HG03521 (cell line): Measurements from ENCODE around the gene KDM2A.
"Not testable (repeated sequence)": the region's sequence is repeated elsewhere in the genome, so short reads cannot be mapped to it uniquely, and the experiment has no call there.

Source experiments
- ATAC-seq: cut with Tn5 transposase; IDR thresholded peaks from one replicate; pipeline ENCODE4 v1.9.1; 2021; ENCODE audit warnings: mild to moderate bottlenecking, moderate library complexity; ENCODE audit not compliant: unreplicated experiment

Gene KDM2A

GRCh38 chr11:67167091-67167490 lies 48.0 kb downstream of the KDM2A start:
- ATAC-seq, result no peak

- no peak for ATAC-seq
These were observed 48.7 kb downstream of the KDM2A start for GRCh38 chr11:67167719-67168118.

- not testable (repeated sequence) for ATAC-seq
These were observed 49.8 kb downstream of the KDM2A start for GRCh38 chr11:67168911-67169310.

- ATAC-seq, result no peak
These were observed 55.2 kb downstream of the KDM2A start for GRCh38 chr11:67174311-67174710.

- no peak for ATAC-seq
These were observed 58.6 kb downstream of the KDM2A start for GRCh38 chr11:67177399-67178281.

GRCh38 chr11:67178421-67178820 lies 59.4 kb downstream of the KDM2A start:
- ATAC-seq, result no peak

- ATAC-seq, result no peak
These were observed 59.8 kb downstream of the KDM2A start for GRCh38 chr11:67178878-67179277.

GRCh38 chr11:67179892-67180490 lies 60.9 kb downstream of the KDM2A start:
- ATAC-seq, result no peak

GRCh38 chr11:67194096-67194495 lies 75.0 kb downstream of the KDM2A start:
- no peak for ATAC-seq

GRCh38 chr11:67195971-67196456 lies 77.0 kb downstream of the KDM2A start:
- ATAC-seq, result no peak

GRCh38 chr11:67197606-67198005 lies 78.5 kb downstream of the KDM2A start:
- no peak for ATAC-seq

- not testable (repeated sequence) for ATAC-seq
These were observed 79.7 kb downstream of the KDM2A start for GRCh38 chr11:67198781-67199180.

GRCh38 chr11:67199751-67200150 lies 80.7 kb downstream of the KDM2A start:
- ATAC-seq, result no peak

GRCh38 chr11:67202028-67202427 lies 83.0 kb downstream of the KDM2A start:
- no peak for ATAC-seq

GRCh38 chr11:67204822-67205221 lies 85.8 kb downstream of the KDM2A start:
- ATAC-seq, result no peak

- ATAC-seq, result not testable (repeated sequence)
These were observed 90.2 kb downstream of the KDM2A start for GRCh38 chr11:67209222-67209621.

GRCh38 chr11:67211656-67212436 lies 92.8 kb downstream of the KDM2A start:
- no peak for ATAC-seq

GRCh38 chr11:67213178-67213621 lies 94.1 kb downstream of the KDM2A start:
- no peak for ATAC-seq

GRCh38 chr11:67227726-67228125 lies 108.7 kb downstream of the KDM2A start:
- no peak for ATAC-seq

- no peak for ATAC-seq
These were observed 111.3 kb downstream of the KDM2A start for GRCh38 chr11:67230406-67230805.

GRCh38 chr11:67230886-67231285 lies 111.8 kb downstream of the KDM2A start:
- ATAC-seq, result no peak
